HG02970 (cell line): ENCODE data around the gene SPI1.

Source experiments
- ATAC-seq: cut with Tn5 transposase; IDR thresholded peaks from one replicate; pipeline ENCODE4 v1.9.1; 2021; ENCODE audit warnings: mild to moderate bottlenecking, moderate library complexity, moderate number of reproducible peaks; ENCODE audit not compliant: unreplicated experiment, low FRiP score

Gene SPI1

GRCh38 chr11:47378010-47378835 is at the start of gene SPI1:
Gene SPI1, minus strand, starts transcription at chr11:47378547. Its CDS starts 194 bp downstream, at chr11:47378353.
- ATAC-seq = no peak

- peak; percentile 86 for ATAC-seq
Measured at GRCh38 chr11:47426062-47426956, 48.0 kb upstream of the SPI1 start, which contains the start of gene PSMC3. Gene PSMC3, minus strand, starts transcription at chr11:47426439. Its CDS starts 160 bp downstream, at chr11:47426279.

- no peak for ATAC-seq
Measured at GRCh38 chr11:47425611-47426010, 47.3 kb upstream of the SPI1 start.

GRCh38 chr11:47418454-47419259 is 40.3 kb upstream of the SPI1 start:
- ATAC-seq = no peak

- no peak for ATAC-seq
Measured at GRCh38 chr11:47417712-47418111, 39.4 kb upstream of the SPI1 start.

GRCh38 chr11:47415949-47416472 is 37.7 kb upstream of the SPI1 start:
- no peak for ATAC-seq

GRCh38 chr11:47415091-47415854 is 36.9 kb upstream of the SPI1 start:
- no peak for ATAC-seq

- no peak for ATAC-seq
Measured at GRCh38 chr11:47414685-47415070, 36.3 kb upstream of the SPI1 start.

GRCh38 chr11:47413908-47414684 is 35.7 kb upstream of the SPI1 start:
- no peak for ATAC-seq

GRCh38 chr11:47413351-47413750 is 35.0 kb upstream of the SPI1 start:
- ATAC-seq = no peak

- ATAC-seq = no peak
Measured at GRCh38 chr11:47411884-47412746, 33.8 kb upstream of the SPI1 start.

- ATAC-seq = no peak
Measured at GRCh38 chr11:47410370-47411264, 32.3 kb upstream of the SPI1 start.

- ATAC-seq = no peak
Measured at GRCh38 chr11:47409440-47410369, 31.4 kb upstream of the SPI1 start.

- ATAC-seq = no peak
Measured at GRCh38 chr11:47408598-47409439, 30.5 kb upstream of the SPI1 start.
